DOHH2 (cell line): Measurements from ENCODE around the gene CALN1.
"Not testable (repeated sequence)": the region's sequence is repeated elsewhere in the genome, so short reads cannot be mapped to it uniquely, and the experiment has no call there.

Experiments
- H3F3A ChIP-seq: fragments of 200-600 bp; sonication (generic), shearing (Covaris generic); 2 replicates; pipeline ENCODE4 v1.6.0; 2016; ENCODE audit warnings: antibody characterized with exemption, mild to moderate bottlenecking; ENCODE audit not compliant: control insufficient read depth, insufficient read depth
- H3K27ac ChIP-seq: fragments of 200-600 bp; sonication (generic); 2 replicates; pipeline ENCODE4 v1.5.1; 2014; ENCODE audit warnings: low read depth, mild to moderate bottlenecking, low read length, moderate library complexity
- H3K27me3 ChIP-seq: fragments of 200-600 bp; sonication (generic); 2 replicates; pipeline ENCODE4 v1.6.1; 2014; ENCODE audit warnings: mild to moderate bottlenecking, low read length, mixed read lengths; ENCODE audit not compliant: control insufficient read depth
- H3K36me3 ChIP-seq: fragments of 200-600 bp; sonication (generic); 2 replicates; pipeline ENCODE4 v1.6.1; 2014; ENCODE audit warnings: mild to moderate bottlenecking, low read length, moderate library complexity, mixed read lengths; ENCODE audit not compliant: control insufficient read depth
- H3K4me1 ChIP-seq: fragments of 200-600 bp; sonication (generic); 2 replicates; pipeline ENCODE4 v1.6.1; 2014; ENCODE audit warnings: mild to moderate bottlenecking, low read length, mixed read lengths; ENCODE audit not compliant: control insufficient read depth
- H3K4me2 ChIP-seq: fragments of 200-600 bp; sonication (generic); 2 replicates; pipeline ENCODE4 v1.6.0; 2014; ENCODE audit warnings: mild to moderate bottlenecking, low read length, moderate library complexity
- H3K4me3 ChIP-seq: fragments of 200-600 bp; sonication (generic); 2 replicates; pipeline ENCODE4 v1.5.1; 2014; ENCODE audit warnings: mild to moderate bottlenecking, low read length, mixed read lengths
- H3K79me2 ChIP-seq: fragments of 200-600 bp; sonication (generic); 2 replicates; pipeline ENCODE4 v1.6.1; 2014; ENCODE audit warnings: mild to moderate bottlenecking, low read length, mixed read lengths; ENCODE audit not compliant: control insufficient read depth
- H3K9me2 ChIP-seq: fragments of 200-600 bp; sonication (generic); replicated peaks from 2 replicates; pipeline ENCODE4 v1.6.1; 2014; ENCODE audit warnings: mild to moderate bottlenecking, low read length, mixed read lengths; ENCODE audit not compliant: control insufficient read depth
- H3K9me3 ChIP-seq: fragments of 200-600 bp; sonication (generic); 2 replicates; pipeline ENCODE4 v1.6.1; 2014; ENCODE audit warnings: antibody characterized with exemption, low read length, mixed read lengths; ENCODE audit not compliant: control insufficient read depth, insufficient read depth
- H4K20me1 ChIP-seq: fragments of 200-600 bp; sonication (generic); 2 replicates; pipeline ENCODE4 v1.6.0; 2014; ENCODE audit warnings: low read depth, mild to moderate bottlenecking, antibody characterized with exemption, low read length, moderate library complexity; ENCODE audit not compliant: control insufficient read depth, insufficient read depth
- CTCF ChIP-seq: fragments of 200-600 bp; sonication (generic); IDR thresholded peaks from one replicate; pipeline ENCODE4 v1.5.1; 2014; ENCODE audit warnings: antibody characterized with exemption, mild to moderate bottlenecking, low read depth, low read length; ENCODE audit not compliant: poor library complexity, severe bottlenecking
- EZH2phosphoT487 ChIP-seq: fragments of 200-600 bp; sonication (generic); IDR thresholded peaks from 2 replicates; pipeline ENCODE4 v1.6.1; 2017; ENCODE audit warnings: borderline replicate concordance, mild to moderate bottlenecking, antibody characterized with exemption, low read length, moderate library complexity, mixed read lengths

CALN1 gene

GRCh38 chr7:72412121-72412618, at the start of gene CALN1:
Gene CALN1, minus strand, starts transcription at chr7:72412338.
- not testable (repeated sequence) for H3K27me3 ChIP-seq, H3K9me2 ChIP-seq, H3K27ac ChIP-seq, H3K4me2 ChIP-seq, H3K4me3 ChIP-seq, H4K20me1 ChIP-seq, H3F3A ChIP-seq, H3K36me3 ChIP-seq, H3K79me2 ChIP-seq, H3K4me1 ChIP-seq
- peaks cover 11% of the 10 kb centered on the region; the same call in 1 of the 2 replicates for H3K9me3 ChIP-seq

- no peaks in the 10 kb centered on the region for H4K20me1 ChIP-seq
- H3K27me3 ChIP-seq = no peaks in the 10 kb centered on the region
- H3K4me2 ChIP-seq = no peak overlapping the region
- no peaks in the 10 kb centered on the region for H3K36me3 ChIP-seq
- no peak for TF ChIP-seq CTCF
- no peak for TF ChIP-seq EZH2phosphoT487
- no peak overlapping the region for H3K4me3 ChIP-seq
- H3K9me3 ChIP-seq = no peaks in the 10 kb centered on the region
- no peaks in the 10 kb centered on the region for H3F3A ChIP-seq
- H3K27ac ChIP-seq = no peak overlapping the region
- no peaks in the 10 kb centered on the region for H3K9me2 ChIP-seq
- no peaks in the 10 kb centered on the region for H3K79me2 ChIP-seq
- H3K4me1 ChIP-seq = no peaks in the 10 kb centered on the region
These were observed 41.3 kb upstream of the CALN1 start for GRCh38 chr7:72453471-72453870.

GRCh38 chr7:72447465-72448204, 35.5 kb upstream of the CALN1 start:
- Histone ChIP-seq H3K79me2 (no peaks in the 10 kb centered on the region), H3K4me2 (no peak overlapping the region), H3K4me3 (no peak overlapping the region), H3K9me2 (no peaks in the 10 kb centered on the region), H3K36me3 (no peaks in the 10 kb centered on the region), H4K20me1 (no peaks in the 10 kb centered on the region), H3F3A (no peaks in the 10 kb centered on the region), H3K27ac (no peak overlapping the region), H3K9me3 (no peaks in the 10 kb centered on the region), H3K27me3 (no peaks in the 10 kb centered on the region), H3K4me1 (no peaks in the 10 kb centered on the region)
- no peak for TF ChIP-seq EZH2phosphoT487
- no peak for TF ChIP-seq CTCF

GRCh38 chr7:72446591-72447462, 34.7 kb upstream of the CALN1 start:
- H3K4me1 ChIP-seq = no peaks in the 10 kb centered on the region
- no peaks in the 10 kb centered on the region for H3K9me2 ChIP-seq
- H3K27me3 ChIP-seq = no peaks in the 10 kb centered on the region
- H3K4me3 ChIP-seq = no peak overlapping the region
- TF ChIP-seq EZH2phosphoT487 = no peak
- TF ChIP-seq CTCF = no peak
- no peaks in the 10 kb centered on the region for H3F3A ChIP-seq
- H3K79me2 ChIP-seq = no peaks in the 10 kb centered on the region
- no peaks in the 10 kb centered on the region for H4K20me1 ChIP-seq
- H3K4me2 ChIP-seq = no peak overlapping the region
- no peaks in the 10 kb centered on the region for H3K9me3 ChIP-seq
- no peaks in the 10 kb centered on the region for H3K36me3 ChIP-seq
- H3K27ac ChIP-seq = no peak overlapping the region
